IPS-18a (cell line): ENCODE measurements around the gene CUL9.

Source experiments
- H3K27ac ChIP-seq: one replicate; pipeline ENCODE4 v1.5.1; 2013; ENCODE audit warnings: low read length
- H3K27me3 ChIP-seq: one replicate; pipeline ENCODE4 v1.6.1; 2013; ENCODE audit warnings: mild to moderate bottlenecking, low read length; ENCODE audit not compliant: control insufficient read depth, insufficient read depth
- H3K36me3 ChIP-seq: one replicate; pipeline ENCODE4 v1.6.1; 2013; ENCODE audit warnings: low read depth, low read length; ENCODE audit not compliant: control insufficient read depth
- H3K4me1 ChIP-seq: one replicate; pipeline ENCODE4 v1.6.1; 2013; ENCODE audit warnings: low read depth, low read length; ENCODE audit not compliant: control insufficient read depth
- H3K4me3 ChIP-seq: one replicate; pipeline ENCODE4 v1.5.1; 2013; ENCODE audit warnings: low read length
- H3K9ac ChIP-seq: one replicate; pipeline ENCODE4 v1.6.1; 2013; ENCODE audit warnings: mild to moderate bottlenecking, low read length, moderate library complexity
- H3K9me3 ChIP-seq: one replicate; pipeline ENCODE4 v1.6.1; 2013; ENCODE audit warnings: low read depth, low read length; ENCODE audit not compliant: control insufficient read depth

The CUL9 gene

GRCh38 chr6:43240950-43241349, 59.0 kb downstream of the CUL9 start:
- H3K4me1 ChIP-seq: peaks cover 2% of the 10 kb centered on the region
- H3K36me3 ChIP-seq: no peaks in the 10 kb centered on the region
- no peak overlapping the region for H3K27ac ChIP-seq
- peaks cover 69% of the 10 kb centered on the region for H3K27me3 ChIP-seq
- no peaks in the 10 kb centered on the region for H3K9me3 ChIP-seq
- H3K9ac ChIP-seq: no peak overlapping the region
- no peak overlapping the region for H3K4me3 ChIP-seq

GRCh38 chr6:43241446-43241845, 59.5 kb downstream of the CUL9 start:
- no peak overlapping the region for H3K4me3 ChIP-seq
- no peaks in the 10 kb centered on the region for H3K36me3 ChIP-seq
- H3K9me3 ChIP-seq: no peaks in the 10 kb centered on the region
- no peak overlapping the region for H3K9ac ChIP-seq
- H3K27ac ChIP-seq: no peak overlapping the region
- H3K4me1 ChIP-seq: peaks cover 6% of the 10 kb centered on the region
- H3K27me3 ChIP-seq: peaks cover 71% of the 10 kb centered on the region

- Histone ChIP-seq H3K27me3 (peaks cover 63% of the 10 kb centered on the region), H3K27ac (no peak within 1 kb of the TSS), H3K9me3 (no peaks in the 10 kb centered on the region), H3K36me3 (no peaks in the 10 kb centered on the region), H3K9ac (no peak within 1 kb of the TSS), H3K4me1 (peaks cover 6% of the 10 kb centered on the region), H3K4me3 (no peak within 1 kb of the TSS)
Measured at GRCh38 chr6:43242908-43243663, 61.1 kb downstream of the CUL9 start, which contains the start of gene TTBK1. Gene TTBK1, plus strand, starts transcription at chr6:43243481. Its CDS starts 3,180 bp downstream, at chr6:43246661.

- H3K4me1 ChIP-seq: peaks cover 6% of the 10 kb centered on the region
- H3K27me3 ChIP-seq: peaks cover 60% of the 10 kb centered on the region
- no peak overlapping the region for H3K9ac ChIP-seq
- no peaks in the 10 kb centered on the region for H3K9me3 ChIP-seq
- H3K36me3 ChIP-seq: no peaks in the 10 kb centered on the region
- H3K4me3 ChIP-seq: no peak overlapping the region
- H3K27ac ChIP-seq: no peak overlapping the region
Measured at GRCh38 chr6:43243664-43244321, 61.8 kb downstream of the CUL9 start.

- H3K27ac ChIP-seq: no peak overlapping the region
- peak overlapping the region; percentile 41 for H3K9ac ChIP-seq
- H3K4me1 ChIP-seq: peaks cover 6% of the 10 kb centered on the region
- H3K27me3 ChIP-seq: peaks cover 44% of the 10 kb centered on the region
- H3K9me3 ChIP-seq: no peaks in the 10 kb centered on the region
- H3K4me3 ChIP-seq: peak overlapping the region; percentile 85
- no peaks in the 10 kb centered on the region for H3K36me3 ChIP-seq
Measured at GRCh38 chr6:43246301-43247113, 64.5 kb downstream of the CUL9 start.

GRCh38 chr6:43247114-43247999, 65.4 kb downstream of the CUL9 start:
- H3K4me3 ChIP-seq: peak overlapping the region; percentile 85
- no peaks in the 10 kb centered on the region for H3K9me3 ChIP-seq
- H3K27ac ChIP-seq: no peak overlapping the region
- peak overlapping the region; percentile 10 for H3K9ac ChIP-seq
- peaks cover 6% of the 10 kb centered on the region for H3K4me1 ChIP-seq
- H3K36me3 ChIP-seq: no peaks in the 10 kb centered on the region
- peaks cover 35% of the 10 kb centered on the region for H3K27me3 ChIP-seq

GRCh38 chr6:43248101-43248500, 66.1 kb downstream of the CUL9 start:
- Histone ChIP-seq H3K4me3 (peak overlapping the region; percentile 85), H3K4me1 (peaks cover 6% of the 10 kb centered on the region), H3K36me3 (no peaks in the 10 kb centered on the region), H3K9ac (no peak overlapping the region), H3K9me3 (no peaks in the 10 kb centered on the region), H3K27ac (no peak overlapping the region), H3K27me3 (peaks cover 28% of the 10 kb centered on the region)

GRCh38 chr6:43248791-43249190, 66.8 kb downstream of the CUL9 start:
- H3K4me3 ChIP-seq: no peak overlapping the region
- no peak overlapping the region for H3K9ac ChIP-seq
- no peak overlapping the region for H3K27ac ChIP-seq
- H3K27me3 ChIP-seq: peaks cover 23% of the 10 kb centered on the region
- peaks cover 6% of the 10 kb centered on the region for H3K4me1 ChIP-seq
- H3K9me3 ChIP-seq: no peaks in the 10 kb centered on the region
- H3K36me3 ChIP-seq: no peaks in the 10 kb centered on the region

- Histone ChIP-seq H3K9ac (no peak overlapping the region), H3K27me3 (peaks cover under 1% of the 10 kb centered on the region), H3K4me3 (no peak overlapping the region), H3K27ac (no peak overlapping the region), H3K4me1 (peaks cover 3% of the 10 kb centered on the region), H3K36me3 (no peaks in the 10 kb centered on the region), H3K9me3 (no peaks in the 10 kb centered on the region)
Measured at GRCh38 chr6:43250992-43251373, 69.0 kb downstream of the CUL9 start.

GRCh38 chr6:43253401-43253800, 71.4 kb downstream of the CUL9 start:
- H3K27me3 ChIP-seq: no peaks in the 10 kb centered on the region

More at GRCh38 chr6:43253401-43253800, 71.4 kb downstream of the CUL9 start:
- no peaks in the 10 kb centered on the region for H3K9me3 ChIP-seq
- no peak overlapping the region for H3K4me3 ChIP-seq
- no peak overlapping the region for H3K9ac ChIP-seq
- H3K4me1 ChIP-seq: no peaks in the 10 kb centered on the region
- no peaks in the 10 kb centered on the region for H3K36me3 ChIP-seq
- no peak overlapping the region for H3K27ac ChIP-seq
